ENCODE measurements around the gene PVALEF. TPM values are rescaled to one million over a fixed set of nuclear protein-coding genes. Genes with fewer than 3 reads are reported as not detected.

PVALEF gene
- total and polyA plus RNA-seq, 2 donors (not counting 3 experiments of a cell fraction or from before 2014, with no cell fraction given), result not detected

- no peak overlapping the region for H2AFZ ChIP-seq (ENCODE audit: low read depth, low read length)
- FAIRE-seq, result no peak
- H3K9me3 ChIP-seq (replicated peaks; ENCODE audit: control insufficient read depth, insufficient read depth, low read length), result no peaks in the 10 kb centered on the region
- peaks cover 0 to 33% of the 10 kb centered on the region in 2 experiments for H3K36me3 ChIP-seq (ENCODE audit: control insufficient read depth in 2 of 2, extremely low read depth in 1 of 2, insufficient read depth in 2 of 2, low read length in 2 of 2)
- CTCF ChIA-PET, result interaction anchor here (1.1 kb wide), 1 partner anchor 86 kb away, joined by 4 read pairs; no protein-coding TSS in a partner anchor
- dilution Hi-C loops (cut with MboI; ENCODE audit: extremely low pct_ligation_motif_present, low sequenced_read_pairs), result no loop called here
- no peak overlapping the region for H3K4me3 ChIP-seq (replicated peaks in 1 of 3; ENCODE audit: insufficient read depth in 1 of 3, low read depth in 1 of 3, low read length in 3 of 3)
- POLR2A ChIA-PET, result no interaction called here
- no peaks in the 10 kb centered on the region for H3K79me2 ChIP-seq (ENCODE audit: control insufficient read depth, insufficient read depth, low read length)
- no peak for DNase-seq (ENCODE audit: low read depth, low spot score)
- H3K9me1 ChIP-seq (replicated peaks; ENCODE audit: control insufficient read depth, extremely low read depth, insufficient read depth, low read length), result no peaks in the 10 kb centered on the region
- H3K4me1 ChIP-seq (ENCODE audit: control insufficient read depth, extremely low read depth, insufficient read depth, low read length), result peaks cover 3% of the 10 kb centered on the region
- BruUV-seq (replicated peaks), result TSS peak; percentile 28
- TF ChIP-seq JUN (IDR thresholded peaks at IDR 0.05; ENCODE audit: borderline replicate concordance, insufficient read depth, insufficient read length, low read depth) (no peak), FOS (IDR thresholded peaks at IDR 0.05; ENCODE audit: borderline replicate concordance, insufficient read depth, low read length) (no peak), POLR2AphosphoS5 (IDR thresholded peaks at IDR 0.05; ENCODE audit: insufficient read depth, low read depth, low read length) (no peak), GATA2 (IDR thresholded peaks at IDR 0.05; ENCODE audit: insufficient read depth, insufficient read length, low read depth, low read length) (no peak), MAX (IDR thresholded peaks at IDR 0.05; ENCODE audit: insufficient read depth, insufficient read length) (no peak), EZH2 (IDR thresholded peaks at IDR 0.05; ENCODE audit: borderline replicate concordance, low read depth, low read length, severe bottlenecking) (no peak), POLR2A (IDR thresholded peaks at IDR 0.05; ENCODE audit: low read depth, low read length) (no peak), MYC (IDR thresholded peaks at IDR 0.05; ENCODE audit: low read depth, low read length) (no peak), CTCF (IDR thresholded peaks at IDR 0.05; ENCODE audit: extremely low read depth in 1 of 2, insufficient read depth in 1 of 2, low read depth in 1 of 2, low read length in 2 of 2) (no peak)
- no peak overlapping the region for H3K9ac ChIP-seq (replicated peaks; ENCODE audit: extremely low read depth, insufficient read depth, low read length)
- H4K20me1 ChIP-seq (replicated peaks; ENCODE audit: control insufficient read depth, extremely low read depth, insufficient read depth, low read length), result no peaks in the 10 kb centered on the region
- intact Hi-C loops (cut with micrococcal nuclease), result no loop called here
- no peaks in the 10 kb centered on the region for H3K27me3 ChIP-seq (ENCODE audit: control insufficient read depth in 2 of 2, insufficient read depth in 2 of 2, low read length in 2 of 2)
- no peak overlapping the region for H3K27ac ChIP-seq (ENCODE audit: insufficient read depth, low read depth, low read length)
- H3K4me2 ChIP-seq (ENCODE audit: insufficient read depth, low read length), result no peak overlapping the region
Observed at GRCh38 chr17:81228420-81228819, 63.1 kb downstream of the PVALEF start.
